Stomach (tissue), 4 donors: Measurements from ENCODE around the gene OR4D6.

Experiments
- EP300 ChIP-seq: sonication (generic); formaldehyde crosslinking; IDR thresholded peaks from one replicate; pipeline ENCODE4 v1.6.1; 2017; ENCODE audit warnings: antibody characterized with exemption
- TF ChIP-seq, protein P1 (sequence below), 7 experiments: fragments of 450-650 bp in 4 of 7; fragments of 200-600 bp in 3 of 7; sonication (generic) in 3 of 7; IDR thresholded peaks; one replicate each; pipeline ENCODE4 v1.5.1; 2016 to 2019; ENCODE audit warnings: antibody characterized with exemption in 7 of 7, control low read depth in 2 of 7, mild to moderate bottlenecking in 1 of 7

- no peak for TF ChIP-seq EP300
- TF ChIP-seq, protein P1, sequence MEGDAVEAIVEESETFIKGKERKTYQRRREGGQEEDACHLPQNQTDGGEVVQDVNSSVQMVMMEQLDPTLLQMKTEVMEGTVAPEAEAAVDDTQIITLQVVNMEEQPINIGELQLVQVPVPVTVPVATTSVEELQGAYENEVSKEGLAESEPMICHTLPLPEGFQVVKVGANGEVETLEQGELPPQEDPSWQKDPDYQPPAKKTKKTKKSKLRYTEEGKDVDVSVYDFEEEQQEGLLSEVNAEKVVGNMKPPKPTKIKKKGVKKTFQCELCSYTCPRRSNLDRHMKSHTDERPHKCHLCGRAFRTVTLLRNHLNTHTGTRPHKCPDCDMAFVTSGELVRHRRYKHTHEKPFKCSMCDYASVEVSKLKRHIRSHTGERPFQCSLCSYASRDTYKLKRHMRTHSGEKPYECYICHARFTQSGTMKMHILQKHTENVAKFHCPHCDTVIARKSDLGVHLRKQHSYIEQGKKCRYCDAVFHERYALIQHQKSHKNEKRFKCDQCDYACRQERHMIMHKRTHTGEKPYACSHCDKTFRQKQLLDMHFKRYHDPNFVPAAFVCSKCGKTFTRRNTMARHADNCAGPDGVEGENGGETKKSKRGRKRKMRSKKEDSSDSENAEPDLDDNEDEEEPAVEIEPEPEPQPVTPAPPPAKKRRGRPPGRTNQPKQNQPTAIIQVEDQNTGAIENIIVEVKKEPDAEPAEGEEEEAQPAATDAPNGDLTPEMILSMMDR (IDR thresholded peaks at IDR 0.05): no peak
Observed at GRCh38 chr11:59503276-59503675, 46.5 kb downstream of the OR4D6 start, which contains the start of gene OR4D11.
